Fibroblast of pulmonary artery (primary cell): ENCODE data around the gene OXSM.
A peak's percentile ranks its signal among the peaks of the same experiment; 100 is the strongest.

ENCODE experiments used
- DNase-seq: peaks from one replicate; pipeline ENCODE4 v3.0.0-alpha.2; 2010; ENCODE audit warnings: low read depth
- H3K4me3 ChIP-seq: replicated peaks from 2 replicates; pipeline ENCODE4 v1.5.1; 2011; ENCODE audit warnings: low read depth, mild to moderate bottlenecking, control low read depth, low read length, moderate library complexity
- TF ChIP-seq, protein P1 (sequence below): IDR thresholded peaks from 2 replicates; pipeline ENCODE4 v1.5.1; 2011; ENCODE audit warnings: mild to moderate bottlenecking, control low read depth, low read length, inconsistent platforms; ENCODE audit errors: missing control alignments

The OXSM gene

DNA sequence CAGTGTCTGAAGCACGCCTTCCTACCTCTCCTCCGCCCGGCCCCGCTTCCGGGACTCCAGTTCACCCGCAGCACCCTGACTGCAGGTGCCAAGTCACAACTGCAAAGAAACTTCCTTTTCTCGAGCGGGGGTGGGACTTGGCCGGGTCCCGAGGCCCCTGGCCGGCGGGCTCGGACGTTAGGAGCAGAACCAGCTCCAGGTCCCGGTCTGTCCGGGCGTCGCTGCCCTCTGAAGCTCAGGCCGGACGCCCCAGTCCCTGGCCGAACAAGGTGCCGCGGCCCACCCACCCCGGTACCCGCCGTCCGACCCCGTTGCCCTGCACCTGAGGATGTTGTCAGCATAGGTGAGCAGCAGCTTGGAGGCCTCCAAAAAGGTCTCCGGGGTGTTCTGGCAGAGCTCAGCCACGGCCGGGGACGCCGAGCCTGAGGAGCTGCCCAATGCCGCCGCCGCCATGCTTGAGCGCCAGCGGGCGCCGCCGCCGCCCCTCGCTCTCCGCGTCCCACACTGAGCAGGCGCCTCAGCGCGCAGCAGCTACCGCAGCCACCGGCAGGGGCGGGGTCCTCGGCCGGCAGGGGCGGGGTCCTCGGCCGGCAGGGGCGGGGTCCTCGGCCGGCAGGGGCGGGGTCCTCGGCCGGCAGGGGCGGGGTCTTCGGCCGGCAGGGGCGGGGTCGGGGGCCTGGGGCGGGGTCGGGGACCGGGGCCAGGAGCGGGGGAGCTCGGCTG is 6.8 kb upstream of the OXSM start, which contains the start of gene NGLY1:
TSS of gene NGLY1 (minus strand) at position 506 of the 723 bp plus-strand sequence. CDS start at position 453, 53 bp downstream.
- TF ChIP-seq, protein P1, sequence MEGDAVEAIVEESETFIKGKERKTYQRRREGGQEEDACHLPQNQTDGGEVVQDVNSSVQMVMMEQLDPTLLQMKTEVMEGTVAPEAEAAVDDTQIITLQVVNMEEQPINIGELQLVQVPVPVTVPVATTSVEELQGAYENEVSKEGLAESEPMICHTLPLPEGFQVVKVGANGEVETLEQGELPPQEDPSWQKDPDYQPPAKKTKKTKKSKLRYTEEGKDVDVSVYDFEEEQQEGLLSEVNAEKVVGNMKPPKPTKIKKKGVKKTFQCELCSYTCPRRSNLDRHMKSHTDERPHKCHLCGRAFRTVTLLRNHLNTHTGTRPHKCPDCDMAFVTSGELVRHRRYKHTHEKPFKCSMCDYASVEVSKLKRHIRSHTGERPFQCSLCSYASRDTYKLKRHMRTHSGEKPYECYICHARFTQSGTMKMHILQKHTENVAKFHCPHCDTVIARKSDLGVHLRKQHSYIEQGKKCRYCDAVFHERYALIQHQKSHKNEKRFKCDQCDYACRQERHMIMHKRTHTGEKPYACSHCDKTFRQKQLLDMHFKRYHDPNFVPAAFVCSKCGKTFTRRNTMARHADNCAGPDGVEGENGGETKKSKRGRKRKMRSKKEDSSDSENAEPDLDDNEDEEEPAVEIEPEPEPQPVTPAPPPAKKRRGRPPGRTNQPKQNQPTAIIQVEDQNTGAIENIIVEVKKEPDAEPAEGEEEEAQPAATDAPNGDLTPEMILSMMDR, result no peak
- peak; percentile 83 for DNase-seq
- H3K4me3 ChIP-seq, result peak within 1 kb of the TSS; percentile 83

DNA sequence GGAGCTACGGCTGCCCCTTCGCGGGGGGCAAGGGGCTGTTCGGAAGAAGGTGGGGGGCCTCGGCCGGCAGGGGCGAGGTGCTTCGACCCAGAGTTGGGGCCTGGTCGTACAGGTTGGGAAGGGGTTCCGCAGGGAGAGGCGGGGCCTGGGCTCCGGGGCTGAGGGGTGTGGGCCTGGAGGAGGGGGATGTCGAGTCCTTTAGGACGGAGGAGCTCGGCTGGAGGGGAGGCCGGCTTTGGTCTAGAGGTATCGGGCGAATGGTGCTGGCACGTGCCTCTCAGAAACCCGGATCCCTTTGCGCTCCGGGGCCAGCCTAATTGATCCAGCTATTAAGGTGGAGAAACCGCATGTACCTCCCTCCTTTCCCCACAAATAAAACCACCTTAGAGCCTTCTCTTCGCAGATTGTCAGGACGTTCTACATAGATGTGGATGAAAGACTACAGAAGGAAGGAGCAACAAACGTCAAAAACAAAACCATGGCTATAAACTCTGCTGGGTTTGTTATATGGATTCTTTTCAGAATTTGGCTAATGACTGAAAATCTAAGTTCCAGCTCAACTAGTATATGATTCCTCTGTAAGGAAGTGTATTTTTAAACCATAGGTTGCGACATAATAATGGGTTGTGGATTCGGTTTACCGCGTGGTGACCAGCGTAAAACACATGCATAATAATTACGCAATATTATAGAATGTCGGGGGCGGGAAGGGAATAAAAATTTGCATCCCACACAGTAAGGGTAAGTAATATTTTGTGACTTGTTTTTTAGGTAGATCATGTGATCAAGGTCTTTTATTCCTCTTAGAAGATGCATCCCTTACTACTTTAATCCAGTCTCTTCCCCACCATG is 6.0 kb upstream of the OXSM start:
- peak overlapping the region; percentile 75 for H3K4me3 ChIP-seq
- DNase-seq, result peak; percentile 55
- TF ChIP-seq, protein P1, result no peak

- no peak overlapping the region for H3K4me3 ChIP-seq
- DNase-seq, result no peak
- TF ChIP-seq, protein P1, result no peak
Measured at GRCh38 chr3:25784971-25785370, 4.9 kb upstream of the OXSM start.

DNA sequence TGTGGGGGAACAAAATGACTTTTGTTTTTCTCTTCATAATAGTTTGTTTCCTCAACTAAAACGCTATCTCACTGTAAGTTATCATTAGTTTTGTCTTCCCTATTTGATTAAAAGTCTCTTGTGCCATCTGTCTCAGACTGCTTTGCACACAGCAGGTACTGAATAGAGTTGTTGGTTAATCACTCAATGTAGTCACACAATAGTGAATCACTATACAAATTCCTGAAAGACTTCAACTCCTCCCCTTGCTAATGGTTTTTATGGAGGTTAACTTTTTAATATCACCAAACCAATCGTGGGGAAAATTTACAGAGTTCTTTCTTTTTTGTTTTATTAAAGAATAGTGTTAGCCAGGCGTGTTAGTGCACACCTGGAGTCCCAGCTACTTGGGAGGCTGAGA is 4.1 kb upstream of the OXSM start:
- TF ChIP-seq, protein P1, result no peak
- DNase-seq, result no peak
- H3K4me3 ChIP-seq, result no peak overlapping the region

- no peak overlapping the region for H3K4me3 ChIP-seq
- TF ChIP-seq, protein P1, result no peak
Measured at GRCh38 chr3:25787689-25788088, 2.2 kb upstream of the OXSM start.

GRCh38 chr3:25789209-25789595 is 688 bp upstream of the OXSM start:
- TF ChIP-seq, protein P1, result no peak
- peak overlapping the region; percentile 80 for H3K4me3 ChIP-seq

More at GRCh38 chr3:25787689-25788088, 2.2 kb upstream of the OXSM start:
- no peak for DNase-seq

More at GRCh38 chr3:25789209-25789595, 688 bp upstream of the OXSM start:
- DNase-seq, result no peak
